HG03442 (cell line): ENCODE results near the gene DNAAF8.

Experiments used
- ATAC-seq: cut with Tn5 transposase; IDR thresholded peaks from one replicate; pipeline ENCODE4 v1.9.1; 2021; ENCODE audit warnings: mild to moderate bottlenecking, moderate library complexity; ENCODE audit not compliant: unreplicated experiment

DNAAF8 gene

GRCh38 chr16:4750896-4751295 is 16.6 kb downstream of the DNAAF8 start:
- ATAC-seq, result no peak

GRCh38 chr16:4752351-4753100 is 18.2 kb downstream of the DNAAF8 start:
- ATAC-seq, result no peak

GRCh38 chr16:4753227-4753626 is 18.9 kb downstream of the DNAAF8 start:
- no peak for ATAC-seq

- no peak for ATAC-seq
Measured at GRCh38 chr16:4754865-4755264, 20.5 kb downstream of the DNAAF8 start.

GRCh38 chr16:4755687-4756086 is 21.4 kb downstream of the DNAAF8 start:
- no peak for ATAC-seq

- ATAC-seq, result no peak
Measured at GRCh38 chr16:4760221-4760910, 26.0 kb downstream of the DNAAF8 start.

GRCh38 chr16:4762205-4762604 is 27.9 kb downstream of the DNAAF8 start:
- no peak for ATAC-seq

- ATAC-seq, result no peak
Measured at GRCh38 chr16:4763791-4764190, 29.5 kb downstream of the DNAAF8 start.

GRCh38 chr16:4765511-4766474 is 31.5 kb downstream of the DNAAF8 start:
- no peak for ATAC-seq

- ATAC-seq, result peak; percentile 78
Measured at GRCh38 chr16:4766875-4767628, 32.7 kb downstream of the DNAAF8 start, which contains the start of gene ZNF500. ZNF500 (minus strand) TSS chr16:4767162; CDS start chr16:4765978, 1,184 bp downstream.

- ATAC-seq, result no peak
Measured at GRCh38 chr16:4767872-4768548, 33.7 kb downstream of the DNAAF8 start.

- peak; percentile 65 for ATAC-seq
Measured at GRCh38 chr16:4768549-4769305, 34.4 kb downstream of the DNAAF8 start.

GRCh38 chr16:4769306-4769638 is 34.9 kb downstream of the DNAAF8 start:
- ATAC-seq, result no peak

GRCh38 chr16:4771646-4772045 is 37.3 kb downstream of the DNAAF8 start:
- no peak for ATAC-seq

GRCh38 chr16:4772351-4772750 is 38.0 kb downstream of the DNAAF8 start:
- no peak for ATAC-seq

- ATAC-seq, result no peak
Measured at GRCh38 chr16:4775005-4775404, 40.7 kb downstream of the DNAAF8 start.

- ATAC-seq, result no peak
Measured at GRCh38 chr16:4776141-4776705, 41.9 kb downstream of the DNAAF8 start.

- no peak for ATAC-seq
Measured at GRCh38 chr16:4777339-4778049, 43.2 kb downstream of the DNAAF8 start.
